Activated T-helper 2 cell treated with anti-CD3 and anti-CD28 coated beads, Interferon-gamma antibody, Interleukin-2, Interleukin-4, amounts not matched to agents 10 μg/mL and 5 μg/mL and 100 μg/mL, durations not matched to agents 14 hours and 24 hours and 36 hours (primary cell): Measurements from ENCODE around the gene EVL. TPM values are rescaled to one million over a fixed set of nuclear protein-coding genes. Genes with fewer than 3 reads are reported as not detected.
"Not testable (repeated sequence)": the region's sequence is repeated elsewhere in the genome, so short reads cannot be mapped to it uniquely, and the experiment has no call there.

Experiments
- DNase-seq: peaks from one replicate; pipeline ENCODE4 v3.0.0; 2021; ENCODE audit warnings: low spot score
- H3K27ac Mint-ChIP-seq: one replicate; pipeline ENCODE4 v1.8.0; 2021; ENCODE audit warnings: mixed read lengths
- H3K27me3 Mint-ChIP-seq: one replicate; pipeline ENCODE4 v1.8.0; 2021; ENCODE audit warnings: low read depth, mixed read lengths
- H3K36me3 Mint-ChIP-seq: one replicate; pipeline ENCODE4 v1.8.0; 2021; ENCODE audit warnings: low read depth, mixed read lengths
- H3K4me1 Mint-ChIP-seq: one replicate; pipeline ENCODE4 v1.8.0; 2021; ENCODE audit warnings: low read depth, mixed read lengths
- H3K4me3 Mint-ChIP-seq: one replicate; pipeline ENCODE4 v1.8.0; 2021; ENCODE audit warnings: low read depth, mild to moderate bottlenecking, moderate library complexity, mixed read lengths
- H3K9me3 Mint-ChIP-seq: one replicate; pipeline ENCODE4 v1.8.0; 2021; ENCODE audit warnings: mixed read lengths
- intact Hi-C: fragments of 100-400 bp; cut with micrococcal nuclease; formaldehyde crosslinking; loops from one replicate; pipeline ENCODE4 v1.15.1; 2023
- total RNA-seq: library from RNA; stranded (reverse); gene quantifications from 2 replicates; pipeline ENCODE4 v1.2.3, GENCODE V29; 2022

Gene EVL
- 255 TPM in 2 replicates for total RNA-seq

DNA sequence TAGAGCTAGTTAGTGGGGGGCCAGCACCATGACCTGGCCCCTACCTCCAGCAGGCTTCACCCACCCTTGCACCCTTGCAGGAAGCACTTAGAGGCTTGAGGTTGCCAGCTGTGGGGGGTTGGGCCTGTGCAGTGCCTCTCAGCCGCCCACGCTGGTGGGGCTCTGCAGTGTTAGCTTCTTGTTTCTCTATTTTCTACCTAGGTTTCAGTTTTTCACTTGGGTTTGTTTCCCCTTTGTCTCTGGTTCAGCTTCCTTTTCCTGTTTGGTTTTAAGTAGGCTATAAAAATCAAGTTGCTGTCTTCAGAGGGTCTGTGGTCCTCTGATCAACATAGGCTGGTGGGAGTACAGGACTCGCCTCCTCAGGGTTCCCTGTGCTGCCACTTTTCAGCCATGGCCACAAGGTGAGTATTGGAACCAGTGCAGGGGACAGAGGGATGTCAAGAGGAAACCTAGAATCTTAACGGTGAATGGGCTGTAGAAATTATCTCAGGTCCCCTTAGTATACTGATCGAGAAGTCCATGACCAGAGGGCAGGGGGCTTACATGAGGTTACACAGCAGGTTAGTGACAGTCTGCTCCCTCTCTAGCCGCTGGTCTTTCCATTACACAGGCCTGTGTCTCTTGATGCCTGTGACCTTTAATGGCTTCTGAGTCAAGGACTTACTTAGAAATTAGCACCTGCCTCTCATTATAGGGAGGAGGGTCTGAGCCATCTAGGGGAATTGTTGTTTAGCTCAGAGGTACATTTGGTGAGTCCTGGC lies at the start of gene EVL:
TSS of gene EVL (plus strand) at position 312 of the 761 bp plus-strand sequence. CDS start at position 391, 79 bp downstream.
- peak; percentile 72 for DNase-seq
- intact Hi-C loops, result loop anchor here (1.0 to 10.0 kb wide), 8 partner anchors 8 to 1883 kb away; partner anchors contain the start of genes BCL11B, CCNK and SETD3
- Mint-ChIP-seq H3K4me1 (peaks cover 81% of the 10 kb centered on the region), H3K27ac (peak within 1 kb of the TSS; percentile 99), H3K9me3 (no peaks in the 10 kb centered on the region), H3K27me3 (no peaks in the 10 kb centered on the region), H3K4me3 (peak within 1 kb of the TSS; percentile 85), H3K36me3 (peaks cover 34% of the 10 kb centered on the region)

DNA sequence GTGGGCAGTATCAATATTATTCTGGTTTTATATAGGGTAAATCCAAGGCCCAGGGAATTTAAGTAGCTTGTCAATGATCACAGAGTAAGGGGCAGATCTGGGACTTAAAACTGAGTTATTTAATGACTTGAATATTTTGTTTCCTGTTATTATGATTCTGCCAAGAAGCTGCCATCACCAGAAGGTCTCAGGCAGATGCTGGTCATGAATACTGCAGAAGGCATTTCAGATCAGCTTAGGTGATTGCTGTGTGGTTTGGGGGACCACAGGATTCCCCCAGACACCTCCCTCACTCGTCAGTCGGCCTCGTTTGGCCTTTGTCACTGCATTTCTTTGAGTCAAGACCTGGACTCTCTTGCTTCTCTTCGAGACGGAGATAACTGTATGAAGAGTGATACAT lies 47.7 kb upstream of the EVL start:
- H3K36me3 Mint-ChIP-seq, result no peaks in the 10 kb centered on the region
- DNase-seq, result no peak
- peaks cover 3% of the 10 kb centered on the region for H3K4me1 Mint-ChIP-seq
- intact Hi-C loops, result no loop called here
- H3K9me3 Mint-ChIP-seq, result no peaks in the 10 kb centered on the region
- H3K27ac Mint-ChIP-seq, result no peak overlapping the region
- no peaks in the 10 kb centered on the region for H3K27me3 Mint-ChIP-seq
- H3K4me3 Mint-ChIP-seq, result no peak overlapping the region

- Mint-ChIP-seq H3K27me3 (no peaks in the 10 kb centered on the region), H3K9me3 (no peaks in the 10 kb centered on the region), H3K36me3 (no peaks in the 10 kb centered on the region), H3K27ac (no peak overlapping the region), H3K4me3 (no peak overlapping the region), H3K4me1 (no peaks in the 10 kb centered on the region)
- DNase-seq, result no peak
- intact Hi-C loops, result no loop called here
Observed at GRCh38 chr14:100018054-100018453, 47.2 kb upstream of the EVL start.

GRCh38 chr14:100018482-100018881 lies 46.7 kb upstream of the EVL start:
- Mint-ChIP-seq H3K27me3 (no peaks in the 10 kb centered on the region), H3K27ac (no peak overlapping the region), H3K4me3 (no peak overlapping the region), H3K9me3 (no peaks in the 10 kb centered on the region), H3K4me1 (no peaks in the 10 kb centered on the region), H3K36me3 (no peaks in the 10 kb centered on the region)
- DNase-seq, result no peak
- intact Hi-C loops, result no loop called here

GRCh38 chr14:100019156-100019744 lies 46.0 kb upstream of the EVL start:
- Mint-ChIP-seq H3K4me3 (no peak overlapping the region), H3K4me1 (peaks cover 1% of the 10 kb centered on the region), H3K27ac (no peak overlapping the region), H3K36me3 (no peaks in the 10 kb centered on the region), H3K9me3 (no peaks in the 10 kb centered on the region), H3K27me3 (no peaks in the 10 kb centered on the region)
- intact Hi-C loops, result no loop called here
- no peak for DNase-seq

DNA sequence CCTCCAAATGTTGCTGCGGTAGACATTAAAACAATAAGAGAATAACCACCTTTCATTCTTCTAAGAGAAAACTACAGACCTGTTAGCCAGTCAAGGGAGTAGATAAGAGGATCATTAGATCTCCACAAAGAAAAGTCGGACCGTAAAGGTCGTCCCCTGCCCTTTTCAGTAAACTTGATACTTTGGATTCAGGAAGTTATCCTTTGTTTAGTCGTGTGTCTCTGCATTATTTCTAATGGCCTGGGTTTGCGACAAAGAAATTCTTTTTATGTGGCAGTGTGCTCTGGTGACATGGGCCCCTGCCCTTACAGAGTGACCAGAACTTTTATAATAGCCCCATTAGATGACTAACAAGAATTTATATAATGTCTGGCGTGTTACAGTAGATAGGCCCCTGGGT lies 44.6 kb upstream of the EVL start:
- no peaks in the 10 kb centered on the region for H3K36me3 Mint-ChIP-seq
- H3K9me3 Mint-ChIP-seq, result no peaks in the 10 kb centered on the region
- intact Hi-C loops, result no loop called here

GRCh38 chr14:100022772-100023451 lies 42.3 kb upstream of the EVL start:
- Mint-ChIP-seq H3K36me3 (no peaks in the 10 kb centered on the region), H3K27me3 (no peaks in the 10 kb centered on the region), H3K27ac (no peak overlapping the region), H3K4me1 (peaks cover 11% of the 10 kb centered on the region), H3K9me3 (no peaks in the 10 kb centered on the region), H3K4me3 (no peak overlapping the region)
- intact Hi-C loops, result no loop called here
- DNase-seq, result no peak

More for the DNA sequence above, 44.6 kb upstream of the EVL start:
- Mint-ChIP-seq H3K27me3 (no peaks in the 10 kb centered on the region), H3K4me1 (peaks cover 11% of the 10 kb centered on the region), H3K4me3 (no peak overlapping the region), H3K27ac (no peak overlapping the region)
- DNase-seq, result no peak

GRCh38 chr14:100025111-100025510 lies 40.1 kb upstream of the EVL start:
- H3K36me3 Mint-ChIP-seq, result no peaks in the 10 kb centered on the region
- intact Hi-C loops, result loop anchor here (1.0 kb wide), 1 partner anchor 43 kb away; no protein-coding TSS in a partner anchor
- H3K4me3 Mint-ChIP-seq, result no peak overlapping the region
- H3K9me3 Mint-ChIP-seq, result no peaks in the 10 kb centered on the region
- DNase-seq, result peak; percentile 13
- H3K4me1 Mint-ChIP-seq, result peaks cover 11% of the 10 kb centered on the region
- H3K27ac Mint-ChIP-seq, result peak overlapping the region; percentile 34
- H3K27me3 Mint-ChIP-seq, result no peaks in the 10 kb centered on the region

GRCh38 chr14:100027771-100028490 lies 37.3 kb upstream of the EVL start:
- Mint-ChIP-seq H3K27ac (no peak overlapping the region), H3K27me3 (no peaks in the 10 kb centered on the region), H3K9me3 (no peaks in the 10 kb centered on the region), H3K4me1 (peaks cover 16% of the 10 kb centered on the region), H3K36me3 (no peaks in the 10 kb centered on the region), H3K4me3 (no peak overlapping the region)
- intact Hi-C loops, result no loop called here
- DNase-seq, result no peak

GRCh38 chr14:100028990-100029677 lies 36.1 kb upstream of the EVL start:
- H3K9me3 Mint-ChIP-seq, result no peaks in the 10 kb centered on the region
- H3K27ac Mint-ChIP-seq, result no peak overlapping the region
- no peak overlapping the region for H3K4me3 Mint-ChIP-seq
- DNase-seq, result no peak
- no peaks in the 10 kb centered on the region for H3K36me3 Mint-ChIP-seq
- intact Hi-C loops, result no loop called here
- H3K27me3 Mint-ChIP-seq, result no peaks in the 10 kb centered on the region
- peaks cover 15% of the 10 kb centered on the region for H3K4me1 Mint-ChIP-seq

DNA sequence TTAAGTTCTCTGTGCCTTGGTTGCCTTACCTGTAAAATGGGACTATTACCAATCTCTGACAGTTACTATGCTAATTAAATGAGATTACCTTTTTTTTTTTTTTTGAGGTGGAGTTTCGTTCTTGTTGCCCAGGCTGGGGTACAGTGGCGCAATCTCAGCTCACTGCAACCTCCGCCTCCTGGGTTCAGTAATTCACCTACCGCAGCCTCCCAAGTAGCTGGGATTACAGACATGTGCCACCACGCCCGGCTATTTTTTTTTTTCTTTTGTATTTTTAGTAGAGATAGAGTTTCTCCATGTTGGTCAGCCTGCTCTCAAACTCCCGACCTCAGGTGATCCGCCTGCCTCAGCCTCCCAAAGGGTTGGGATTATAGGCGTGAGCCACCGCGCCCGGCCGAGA lies 35.2 kb upstream of the EVL start:
- H3K4me3 Mint-ChIP-seq, DNase-seq, H3K27ac Mint-ChIP-seq, H3K27me3 Mint-ChIP-seq, H3K36me3 Mint-ChIP-seq, H3K4me1 Mint-ChIP-seq, H3K9me3 Mint-ChIP-seq, intact Hi-C loops: not testable (repeated sequence)

- DNase-seq, result no peak
- Mint-ChIP-seq H3K27me3 (no peaks in the 10 kb centered on the region), H3K27ac (no peak overlapping the region), H3K9me3 (no peaks in the 10 kb centered on the region), H3K4me1 (peaks cover 9% of the 10 kb centered on the region), H3K4me3 (no peak overlapping the region), H3K36me3 (peaks cover 3% of the 10 kb centered on the region)
- intact Hi-C loops, result no loop called here
Observed at GRCh38 chr14:100030452-100031153, 34.6 kb upstream of the EVL start.
